ENCODE measurements around the gene GPA33.

DNA sequence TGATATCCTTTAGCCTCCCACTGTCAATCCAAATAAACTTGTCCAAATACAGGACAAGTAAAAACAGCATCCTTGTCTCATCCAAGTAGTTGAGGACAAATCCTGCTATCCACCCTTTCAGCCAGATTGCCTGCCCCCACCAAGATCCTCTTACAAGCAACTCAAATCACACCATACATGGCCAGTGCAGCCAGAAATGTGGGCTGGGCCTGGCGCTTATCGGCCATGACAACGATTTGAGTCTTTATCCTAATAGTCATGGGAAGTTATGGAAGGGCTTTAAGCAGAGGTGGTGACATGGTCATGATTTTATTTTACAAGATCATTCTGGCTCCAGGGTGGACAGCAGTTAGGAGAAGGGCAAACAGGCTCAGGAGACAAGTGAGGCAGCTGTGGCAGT, 6.3 kb downstream of the GPA33 start:
- TF ChIP-seq CTCF (IDR thresholded peaks at IDR 0.05; ENCODE audit: insufficient read depth, low read length) (no peak), POLR2AphosphoS5 (IDR thresholded peaks at IDR 0.05; ENCODE audit: low read depth) (no peak)

Measured in HL-60 (cell line).